Ectodermal cell (in vitro differentiated cells): ENCODE measurements around the gene GNG7.
A peak's percentile ranks its signal among the peaks of the same experiment; 100 is the strongest.
"Not testable (repeated sequence)": the region's sequence is repeated elsewhere in the genome, so short reads cannot be mapped to it uniquely, and the experiment has no call there.

Experiments
- H3K27ac ChIP-seq: 2 replicates; pipeline ENCODE4 v1.7.0; 2013; ENCODE audit warnings: mild to moderate bottlenecking, low read depth, low read length; ENCODE audit not compliant: insufficient read depth, poor library complexity, severe bottlenecking
- H3K27me3 ChIP-seq: 2 replicates; pipeline ENCODE4 v1.7.0; 2013; ENCODE audit warnings: mild to moderate bottlenecking, low read length; ENCODE audit not compliant: insufficient read depth, control insufficient read depth, poor library complexity, severe bottlenecking
- H3K36me3 ChIP-seq: one replicate; pipeline ENCODE4 v1.7.0; 2013; ENCODE audit warnings: low read length; ENCODE audit not compliant: control insufficient read depth, insufficient read depth
- H3K4me1 ChIP-seq: one replicate; pipeline ENCODE4 v1.7.0; 2013; ENCODE audit warnings: low read length; ENCODE audit not compliant: control insufficient read depth, insufficient read depth
- H3K4me3 ChIP-seq: 2 replicates; pipeline ENCODE4 v1.7.0; 2013; ENCODE audit warnings: low read depth, low read length, control low read depth; ENCODE audit not compliant: insufficient read depth
- H3K9me3 ChIP-seq: 2 replicates; pipeline ENCODE4 v1.7.0; 2013; ENCODE audit warnings: mild to moderate bottlenecking, low read length, moderate library complexity; ENCODE audit not compliant: control insufficient read depth
- WGBS, 2 experiments: methylation state at CpG; one replicate each; pipeline ENCODE4 v1.1.7; 2013; ENCODE audit warnings: missing lambda C conversion rate in 2 of 2; 5-methylcytosine and 5-hydroxymethylcytosine counted together

Gene GNG7

GRCh38 chr19:2578391-2578890, 124.1 kb downstream of the GNG7 start:
- WGBS, 2 experiments: 27 to 29% methylated on average over 13 of the region's 13 CpGs
- Histone ChIP-seq H3K27me3 (peaks cover 3% of the 10 kb centered on the region), H3K9me3 (peaks cover 2% of the 10 kb centered on the region), H3K27ac (no peak overlapping the region), H3K4me1 (no peaks in the 10 kb centered on the region), H3K4me3 (peak overlapping the region; percentile 55), H3K36me3 (no peaks in the 10 kb centered on the region)

- no peak overlapping the region for H3K27ac ChIP-seq
- WGBS, 2 experiments: 89 to 92% methylated on average over 17 of the region's 18 CpGs
- no peaks in the 10 kb centered on the region for H3K36me3 ChIP-seq
- H3K9me3 ChIP-seq: peaks cover 2% of the 10 kb centered on the region
- no peak overlapping the region for H3K4me3 ChIP-seq
- no peaks in the 10 kb centered on the region for H3K4me1 ChIP-seq
- H3K27me3 ChIP-seq: peaks cover 3% of the 10 kb centered on the region
Measured at GRCh38 chr19:2577722-2578335, 124.7 kb downstream of the GNG7 start.

GRCh38 chr19:2575734-2576481, 126.6 kb downstream of the GNG7 start:
- H3K27me3 ChIP-seq: peaks cover 3% of the 10 kb centered on the region
- WGBS, 2 experiments: 95% methylated on average over 37 of the region's 37 CpGs
- H3K9me3 ChIP-seq: no peaks in the 10 kb centered on the region
- H3K4me1 ChIP-seq: no peaks in the 10 kb centered on the region
- H3K4me3 ChIP-seq: no peak overlapping the region
- H3K27ac ChIP-seq: no peak overlapping the region
- H3K36me3 ChIP-seq: no peaks in the 10 kb centered on the region

GRCh38 chr19:2574971-2575630, 127.4 kb downstream of the GNG7 start:
- H3K36me3 ChIP-seq: no peaks in the 10 kb centered on the region
- no peaks in the 10 kb centered on the region for H3K9me3 ChIP-seq
- H3K4me1 ChIP-seq: no peaks in the 10 kb centered on the region
- 94% methylated on average over 19 of the region's 19 CpGs for WGBS, 2 experiments
- H3K27me3 ChIP-seq: peaks cover 3% of the 10 kb centered on the region
- no peak overlapping the region for H3K27ac ChIP-seq
- no peak overlapping the region for H3K4me3 ChIP-seq

- WGBS, 2 experiments: 92 to 95% methylated on average over 15 of the region's 15 CpGs
- H3K27me3 ChIP-seq: peaks cover 3% of the 10 kb centered on the region
- no peaks in the 10 kb centered on the region for H3K9me3 ChIP-seq
- no peak overlapping the region for H3K27ac ChIP-seq
- no peaks in the 10 kb centered on the region for H3K4me1 ChIP-seq
- no peaks in the 10 kb centered on the region for H3K36me3 ChIP-seq
- no peak overlapping the region for H3K4me3 ChIP-seq
Measured at GRCh38 chr19:2574478-2574931, 128.0 kb downstream of the GNG7 start.

- Histone ChIP-seq H3K4me3 (no peak overlapping the region), H3K4me1 (no peaks in the 10 kb centered on the region), H3K9me3 (no peaks in the 10 kb centered on the region), H3K36me3 (no peaks in the 10 kb centered on the region), H3K27me3 (peaks cover 3% of the 10 kb centered on the region), H3K27ac (no peak overlapping the region)
- WGBS, 2 experiments: 92 to 94% methylated on average over 19 of the region's 19 CpGs
Measured at GRCh38 chr19:2573916-2574315, 128.6 kb downstream of the GNG7 start.

- H3K9me3 ChIP-seq, H3K27me3 ChIP-seq, H3K36me3 ChIP-seq, H3K4me1 ChIP-seq, H3K27ac ChIP-seq, H3K4me3 ChIP-seq: not testable (repeated sequence)
- WGBS, 2 experiments: 92 to 94% methylated on average over 12 of the region's 12 CpGs
Measured at GRCh38 chr19:2572152-2572551, 130.3 kb downstream of the GNG7 start.

GRCh38 chr19:2569596-2570465, 132.7 kb downstream of the GNG7 start:
- no peaks in the 10 kb centered on the region for H3K4me1 ChIP-seq
- H3K36me3 ChIP-seq: no peaks in the 10 kb centered on the region
- H3K27ac ChIP-seq: no peak overlapping the region
- H3K9me3 ChIP-seq: no peaks in the 10 kb centered on the region
- H3K4me3 ChIP-seq: no peak overlapping the region
- no peaks in the 10 kb centered on the region for H3K27me3 ChIP-seq
- WGBS, 2 experiments: 85% methylated on average over 21 of the region's 21 CpGs

GRCh38 chr19:2567996-2568395, 134.5 kb downstream of the GNG7 start:
- WGBS, 2 experiments: 74 to 78% methylated on average over 6 of the region's 6 CpGs
- Histone ChIP-seq H3K9me3 (no peaks in the 10 kb centered on the region), H3K4me3 (no peak overlapping the region), H3K27ac (no peak overlapping the region), H3K27me3 (no peaks in the 10 kb centered on the region), H3K36me3 (no peaks in the 10 kb centered on the region), H3K4me1 (no peaks in the 10 kb centered on the region)
